Stimulated activated CD8-positive, alpha-beta memory T cell treated with anti-CD3 and anti-CD28 coated beads, Interleukin-15, amount 100 ng/mL, for 4 hours (primary cell): ENCODE data around the gene MIP.
"Not testable (repeated sequence)": the region's sequence is repeated elsewhere in the genome, so short reads cannot be mapped to it uniquely, and the experiment has no call there.

Experiments
- DNase-seq, 2 donors: peaks; one replicate each; pipeline ENCODE4 v3.0.0-alpha.2; 2020; ENCODE audit warnings: low read depth in 2 of 2

MIP gene

GRCh38 chr12:56468216-56469006, 14.0 kb upstream of the MIP start, which contains the start of gene SPRYD4:
Gene SPRYD4, plus strand, starts transcription at chr12:56468578. Its CDS starts 14 bp downstream, at chr12:56468592.
- peak; percentile 86 to 92 for DNase-seq

- no peak for DNase-seq
Observed at GRCh38 chr12:56462565-56462964, 8.1 kb upstream of the MIP start.

GRCh38 chr12:56461235-56462159, 7.0 kb upstream of the MIP start:
- DNase-seq: no peak

- DNase-seq: no peak
Observed at GRCh38 chr12:56457817-56458216, 3.4 kb upstream of the MIP start.

GRCh38 chr12:56451147-56451546, 3.3 kb downstream of the MIP start:
- no peak for DNase-seq

- no peak for DNase-seq
Observed at GRCh38 chr12:56450241-56450640, 4.2 kb downstream of the MIP start.

- DNase-seq: no peak
Observed at GRCh38 chr12:56449622-56449984, 4.9 kb downstream of the MIP start.

GRCh38 chr12:56448860-56449621, 5.4 kb downstream of the MIP start, which contains the start of gene TIMELESS:
Gene TIMELESS, minus strand, starts transcription at chr12:56449426. Its CDS starts 15,256 bp downstream, at chr12:56434170.
- DNase-seq: peak; percentile 69 to 71

- DNase-seq: not testable (repeated sequence)
Observed at GRCh38 chr12:56443208-56443607, 11.2 kb downstream of the MIP start.

GRCh38 chr12:56437430-56438176, 16.9 kb downstream of the MIP start:
- DNase-seq: no peak

- no peak for DNase-seq
Observed at GRCh38 chr12:56434828-56435227, 19.6 kb downstream of the MIP start.

- DNase-seq: no peak
Observed at GRCh38 chr12:56431850-56432249, 22.6 kb downstream of the MIP start.

- DNase-seq: no peak
Observed at GRCh38 chr12:56431288-56431687, 23.2 kb downstream of the MIP start.

GRCh38 chr12:56425940-56426438, 28.5 kb downstream of the MIP start:
- DNase-seq: no peak

GRCh38 chr12:56425193-56425592, 29.3 kb downstream of the MIP start:
- DNase-seq: no peak

GRCh38 chr12:56420411-56420810, 34.0 kb downstream of the MIP start:
- no peak for DNase-seq

- DNase-seq: no peak
Observed at GRCh38 chr12:56417739-56418138, 36.7 kb downstream of the MIP start.

- no peak for DNase-seq
Observed at GRCh38 chr12:56414401-56414800, 40.1 kb downstream of the MIP start.

- no peak for DNase-seq
Observed at GRCh38 chr12:56413392-56413791, 41.1 kb downstream of the MIP start.

- DNase-seq: no peak
Observed at GRCh38 chr12:56411781-56412639, 42.4 kb downstream of the MIP start.
